B cell (primary cell): ENCODE data around the gene RAB5B. TPM values are rescaled to one million over a fixed set of nuclear protein-coding genes. Genes with fewer than 3 reads are reported as not detected.

Experiments
- ATAC-seq: fragments of 200-7000 bp; cut with Tn5 transposase; one replicate; pipeline ENCODE4 v1.10.0; 2021; ENCODE audit warnings: low read depth, mild to moderate bottlenecking, moderate number of reproducible peaks, moderate library complexity
- CTCF ChIA-PET: fragments of 350-600 bp; sonication (Branson Sonifier 250); formaldehyde crosslinking; loops from one replicate; lab custom pipeline; 2021; ENCODE audit warnings: antibody characterized with exemption, inconsistent platforms; lab: Charles Lee
- POLR2A ChIA-PET: fragments of 350-600 bp; sonication (Branson Sonifier 250); formaldehyde crosslinking; loops from one replicate; lab custom pipeline; 2021; ENCODE audit warnings: antibody characterized with exemption; lab: Charles Lee
- DNase-seq: peaks from one replicate; pipeline ENCODE4 v3.0.0; 2013
- H2AFZ ChIP-seq: 2 replicates; pipeline ENCODE4 v1.6.1; 2012; ENCODE audit warnings: mild to moderate bottlenecking, low read depth, low read length; ENCODE audit not compliant: insufficient read depth, poor library complexity, severe bottlenecking
- H3K27ac ChIP-seq, 2 donors: 1 replicate in 1 of 2; 2 replicates in 1 of 2; pipeline ENCODE4 v1.5.1; 2012 to 2013; ENCODE audit warnings: low read length in 2 of 2, mild to moderate bottlenecking in 2 of 2, moderate library complexity in 1 of 2
- H3K27me3 ChIP-seq, 4 experiments: fragments of 200-600 bp in 1 of 4; sonication (generic) in 1 of 4; replicated peaks in 1 of 4; 1 replicate in 2 of 4; 2 replicates in 2 of 4; pipeline versions ENCODE4 v1.6.1 to v1.7.0; 2013 to 2016; ENCODE audit warnings: low read length in 3 of 4, mild to moderate bottlenecking in 2 of 4, mixed read lengths in 1 of 4, moderate library complexity in 1 of 4; ENCODE audit not compliant: insufficient read depth in 4 of 4, control insufficient read depth in 3 of 4; ENCODE audit errors: control extremely low read depth in 1 of 4
- H3K36me3 ChIP-seq, 2 experiments: replicated peaks in 1 of 2; 1 replicate in 1 of 2; 2 replicates in 1 of 2; pipeline versions ENCODE4 v1.6.1 to v1.7.1; 2013; ENCODE audit warnings: low read length in 1 of 2; ENCODE audit not compliant: insufficient read depth in 2 of 2, control insufficient read depth in 1 of 2; ENCODE audit errors: control extremely low read depth in 1 of 2, extremely low read depth in 1 of 2
- H3K4me1 ChIP-seq, 2 donors: fragments of 200-600 bp in 1 of 2; sonication (generic) in 1 of 2; 1 replicate in 1 of 2; 2 replicates in 1 of 2; pipeline versions ENCODE4 v1.5.1 to v1.6.1; 2013 to 2017; ENCODE audit warnings: low read length in 2 of 2; ENCODE audit not compliant: control insufficient read depth in 2 of 2, insufficient read depth in 2 of 2
- H3K4me2 ChIP-seq: replicated peaks from 2 replicates; pipeline ENCODE3; 2012; ENCODE audit warnings: mild to moderate bottlenecking, low read depth, low read length; ENCODE audit not compliant: poor library complexity, severe bottlenecking
- H3K4me3 ChIP-seq, 5 experiments: fragments of 200-600 bp in 1 of 5; sonication (generic) in 1 of 5; 1 replicate in 3 of 5; 2 replicates in 2 of 5; pipeline versions ENCODE4 v1.5.1 to v1.7.0; 2011 to 2016; ENCODE audit warnings: low read length in 4 of 5, mild to moderate bottlenecking in 4 of 5, low read depth in 2 of 5, control low read depth in 1 of 5, moderate library complexity in 1 of 5; ENCODE audit not compliant: insufficient read depth in 1 of 5; ENCODE audit errors: control extremely low read depth in 1 of 5, extremely low read depth in 1 of 5
- H3K79me2 ChIP-seq: fragments of 200-600 bp; sonication (generic); one replicate; pipeline ENCODE4 v1.6.0; 2016; ENCODE audit warnings: low read length; ENCODE audit not compliant: control insufficient read depth, insufficient read depth
- H3K9ac ChIP-seq: fragments of 200-600 bp; sonication (generic); 2 replicates; pipeline ENCODE4 v1.6.1; 2017; ENCODE audit warnings: mild to moderate bottlenecking, low read length, moderate library complexity
- H3K9me3 ChIP-seq, 3 donors: one replicate each; pipeline versions ENCODE4 v1.6.1 to v1.7.1; 2013; ENCODE audit warnings: low read length in 2 of 3; ENCODE audit not compliant: control insufficient read depth in 2 of 3, insufficient read depth in 1 of 3; ENCODE audit errors: control extremely low read depth in 1 of 3
- H4K20me1 ChIP-seq: 2 replicates; pipeline ENCODE4 v1.6.0; 2012; ENCODE audit warnings: mild to moderate bottlenecking, low read length; ENCODE audit not compliant: insufficient read depth, control insufficient read depth, poor library complexity, severe bottlenecking
- H3K27ac Mint-ChIP-seq: one replicate; pipeline ENCODE4 v1.8.0; 2021; ENCODE audit warnings: mixed read lengths
- H3K27me3 Mint-ChIP-seq: one replicate; pipeline ENCODE4 v1.8.0; 2021; ENCODE audit warnings: mixed read lengths
- H3K4me1 Mint-ChIP-seq: one replicate; pipeline ENCODE4 v1.8.0; 2021; ENCODE audit warnings: mixed read lengths
- H3K4me3 Mint-ChIP-seq: one replicate; pipeline ENCODE4 v1.8.0; 2021; ENCODE audit warnings: mixed read lengths
- H3K9me3 Mint-ChIP-seq: one replicate; pipeline ENCODE4 v1.8.0; 2022; ENCODE audit warnings: mixed read lengths; ENCODE audit not compliant: insufficient read depth
- CTCF ChIP-seq: fragments of 200-600 bp; IDR thresholded peaks from one replicate; pipeline ENCODE4 v1.8.0; 2022; ENCODE audit warnings: antibody characterized with exemption, mild to moderate bottlenecking
- EZH2 ChIP-seq: IDR thresholded peaks from 2 replicates; pipeline ENCODE4 v1.6.1; 2012; ENCODE audit warnings: borderline replicate concordance, low read depth, mild to moderate bottlenecking, moderate library complexity, low read length; ENCODE audit not compliant: insufficient read depth, poor library complexity, severe bottlenecking
- WGBS: methylation state at CpG from one replicate; pipeline ENCODE4 v1.1.5; 2013; ENCODE audit warnings: missing lambda C conversion rate; ENCODE audit not compliant: insufficient coverage; 5-methylcytosine and 5-hydroxymethylcytosine counted together
- intact Hi-C: fragments of 100-400 bp; cut with micrococcal nuclease; formaldehyde crosslinking; loops from one replicate; pipeline ENCODE4 v1.10.0; 2022
- polyA plus RNA-seq: library from polyadenylated mRNA; depleted of rRNA; stranded (reverse); fragments of >200 nt; gene quantifications from 2 replicates; pipeline ENCODE4 v1.2.3, GENCODE V29; 2012
- total RNA-seq, 2 donors: library from RNA; stranded (reverse); fragments of 120-200 nt in 1 of 2; gene quantifications; 1 replicate in 1 of 2; 2 replicates in 1 of 2; pipeline versions ENCODE4 v1.2.3 to v1.2.4, GENCODE V29; 2013 to 2022

RAB5B gene
- total and polyA plus RNA-seq, 2 donors (not counting 1 experiment from before 2014, with no cell fraction given): 42.1 to 111 TPM

DNA sequence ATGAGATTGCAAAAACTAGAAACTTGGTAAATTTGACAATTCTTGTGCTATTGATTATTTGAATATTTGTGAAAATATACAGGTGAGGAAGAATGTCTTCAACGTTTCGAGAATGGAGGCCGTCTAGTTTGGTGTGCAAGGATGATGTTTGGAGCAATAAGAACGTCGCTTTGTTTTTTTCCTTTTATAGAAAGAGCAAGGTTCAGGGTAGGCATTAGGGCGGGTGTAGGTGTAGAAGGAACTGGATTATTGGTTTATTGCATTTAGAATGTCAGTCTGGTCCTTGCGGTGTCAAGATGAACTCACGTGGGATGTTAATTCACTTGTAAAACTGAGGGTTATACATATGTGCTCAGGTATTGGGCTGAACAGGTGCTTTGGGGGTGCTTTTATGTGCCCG, 69.0 kb downstream of the RAB5B start:
- TF ChIP-seq EZH2 (no peak), CTCF (no peak)
- Histone ChIP-seq H3K27me3 (no peaks in the 10 kb centered on the region), H3K4me3 (peak overlapping the region; percentile 70 to 99 (median 91)), H3K9ac (peak overlapping the region; percentile 90), H2AFZ (no peak overlapping the region), H3K9me3 (no peaks in the 10 kb centered on the region), H3K79me2 (peaks cover 35% of the 10 kb centered on the region), H3K4me1 (peaks cover 23 to 26% of the 10 kb centered on the region in 2 donors), H3K4me2 (peak overlapping the region; percentile 80), H4K20me1 (peaks cover 16% of the 10 kb centered on the region), H3K27ac (peak overlapping the region; percentile 82 to 90), H3K36me3 (peaks cover 7 to 25% of the 10 kb centered on the region in 2 experiments)
- no peaks in the 10 kb centered on the region for H3K27me3 Mint-ChIP-seq
- H3K4me1 Mint-ChIP-seq: peaks cover 27% of the 10 kb centered on the region
- peak overlapping the region; percentile 98 for H3K4me3 Mint-ChIP-seq
- intact Hi-C loops: loop anchor here (1.0 to 10.0 kb wide), 4 partner anchors 70 to 644 kb away; partner anchors contain the start of genes PTGES3, SMARCC2 and ZC3H10
- H3K9me3 Mint-ChIP-seq: no peaks in the 10 kb centered on the region
- 39% methylated on average over 8 of the region's 9 CpGs for whole genome bisulfite sequencing
- CTCF ChIA-PET: no interaction called here
- H3K27ac Mint-ChIP-seq: peak overlapping the region; percentile 97
- POLR2A ChIA-PET: no interaction called here
- no peak for DNase-seq
- ATAC-seq: no peak

Other genes with a start within 250 kb of the RAB5B start
- 104 TPM in 2 replicates for gene CD63, start 245.1 kb upstream of the RAB5B start, total RNA-seq
- gene CD63, start 245.1 kb upstream of the RAB5B start, polyA plus RNA-seq: 43.0 and 52.0 TPM in 2 replicates
- 11.3 and 12.2 TPM in 2 replicates for gene GDF11, start 231.0 kb upstream of the RAB5B start, total RNA-seq
- gene GDF11, start 231.0 kb upstream of the RAB5B start, polyA plus RNA-seq: 4.4 and 4.5 TPM in 2 replicates
- gene SARNP, start 156.4 kb upstream of the RAB5B start, total RNA-seq: 42.8 and 46.4 TPM in 2 replicates
- gene SARNP, start 156.4 kb upstream of the RAB5B start, polyA plus RNA-seq: 22.6 and 33.3 TPM in 2 replicates
- gene ORMDL2, start 156.0 kb upstream of the RAB5B start, total RNA-seq: 41.9 and 43.1 TPM in 2 replicates
- gene ORMDL2, start 156.0 kb upstream of the RAB5B start, polyA plus RNA-seq: 13.3 and 22.7 TPM in 2 replicates
- 35.4 and 38.4 TPM in 2 replicates for gene DNAJC14, start 144.5 kb upstream of the RAB5B start, total RNA-seq
- 6.4 and 11.0 TPM in 2 replicates for gene DNAJC14, start 144.5 kb upstream of the RAB5B start, polyA plus RNA-seq
- 0.12 and 0.42 TPM in 2 replicates for gene MMP19, start 131.1 kb upstream of the RAB5B start, total RNA-seq
- not detected in 2 replicates for gene MMP19, start 131.1 kb upstream of the RAB5B start, polyA plus RNA-seq
- gene PYM1, start 46.2 kb upstream of the RAB5B start, total RNA-seq: 38.3 and 39.2 TPM in 2 replicates
- 17.9 and 22.5 TPM in 2 replicates for gene PYM1, start 46.2 kb upstream of the RAB5B start, polyA plus RNA-seq
- 238 and 239 TPM in 2 replicates for gene DGKA, start 42.9 kb upstream of the RAB5B start, total RNA-seq
- 269 and 302 TPM in 2 replicates for gene DGKA, start 42.9 kb upstream of the RAB5B start, polyA plus RNA-seq
- gene PMEL, start 8.0 kb upstream of the RAB5B start, total RNA-seq: 0.32 and 0.90 TPM in 2 replicates
- 0.13 and 0.46 TPM in 2 replicates for gene PMEL, start 8.0 kb upstream of the RAB5B start, polyA plus RNA-seq
- gene CDK2, start 7.2 kb upstream of the RAB5B start, total RNA-seq: 32.7 and 32.8 TPM in 2 replicates
- gene CDK2, start 7.2 kb upstream of the RAB5B start, polyA plus RNA-seq: 10.8 and 21.7 TPM in 2 replicates
- 6.3 and 7.5 TPM in 2 replicates for gene SUOX, start 23.2 kb downstream of the RAB5B start, total RNA-seq
- 3.1 and 3.4 TPM in 2 replicates for gene SUOX, start 23.2 kb downstream of the RAB5B start, polyA plus RNA-seq
- gene IKZF4, start 47.0 kb downstream of the RAB5B start, total RNA-seq: 7.6 and 8.9 TPM in 2 replicates
- gene IKZF4, start 47.0 kb downstream of the RAB5B start, polyA plus RNA-seq: 2.3 and 2.4 TPM in 2 replicates
- 19.4 and 21.0 TPM in 2 replicates for gene RPS26, start 67.8 kb downstream of the RAB5B start, total RNA-seq
- 549 and 2,188 TPM in 2 replicates for gene RPS26, start 67.8 kb downstream of the RAB5B start, polyA plus RNA-seq
- gene ERBB3, start 106.1 kb downstream of the RAB5B start, total RNA-seq: not detected in 2 replicates
- 0.06 and 0.10 TPM in 2 replicates for gene ERBB3, start 106.1 kb downstream of the RAB5B start, polyA plus RNA-seq
- gene PA2G4, start 130.5 kb downstream of the RAB5B start, total RNA-seq: 77.3 and 84.6 TPM in 2 replicates
- gene PA2G4, start 130.5 kb downstream of the RAB5B start, polyA plus RNA-seq: 53.4 and 56.7 TPM in 2 replicates
- gene RPL41, start 142.6 kb downstream of the RAB5B start, total RNA-seq: 4,341 and 4,738 TPM in 2 replicates
- gene RPL41, start 142.6 kb downstream of the RAB5B start, polyA plus RNA-seq: 8,499 and 10,371 TPM in 2 replicates
- gene ZC3H10, start 144.2 kb downstream of the RAB5B start, total RNA-seq: 21.7 and 25.5 TPM in 2 replicates
- gene ZC3H10, start 144.2 kb downstream of the RAB5B start, polyA plus RNA-seq: 3.3 and 4.7 TPM in 2 replicates
- gene ESYT1, start 154.2 kb downstream of the RAB5B start, total RNA-seq: 151 and 154 TPM in 2 replicates
- 132 and 162 TPM in 2 replicates for gene ESYT1, start 154.2 kb downstream of the RAB5B start, polyA plus RNA-seq
- gene MYL6B, start 178.5 kb downstream of the RAB5B start, total RNA-seq: 23.7 and 25.7 TPM in 2 replicates
- 18.7 and 27.8 TPM in 2 replicates for gene MYL6B, start 178.5 kb downstream of the RAB5B start, polyA plus RNA-seq
- 645 and 675 TPM in 2 replicates for gene MYL6, start 184.3 kb downstream of the RAB5B start, total RNA-seq
- 711 and 892 TPM in 2 replicates for gene MYL6, start 184.3 kb downstream of the RAB5B start, polyA plus RNA-seq
- gene SMARCC2, start 215.4 kb downstream of the RAB5B start, total RNA-seq: 195 and 198 TPM in 2 replicates
- 56.3 and 70.4 TPM in 2 replicates for gene SMARCC2, start 215.4 kb downstream of the RAB5B start, polyA plus RNA-seq
- gene RNF41, start 247.8 kb downstream of the RAB5B start, total RNA-seq: 129 and 134 TPM in 2 replicates
- 107 and 113 TPM in 2 replicates for gene RNF41, start 247.8 kb downstream of the RAB5B start, polyA plus RNA-seq